8988T (cell line): ENCODE data around the gene BOC.

Experiments used
- DNase-seq: peaks from one replicate; pipeline ENCODE4 v3.0.0; 2011

Gene BOC

DNA sequence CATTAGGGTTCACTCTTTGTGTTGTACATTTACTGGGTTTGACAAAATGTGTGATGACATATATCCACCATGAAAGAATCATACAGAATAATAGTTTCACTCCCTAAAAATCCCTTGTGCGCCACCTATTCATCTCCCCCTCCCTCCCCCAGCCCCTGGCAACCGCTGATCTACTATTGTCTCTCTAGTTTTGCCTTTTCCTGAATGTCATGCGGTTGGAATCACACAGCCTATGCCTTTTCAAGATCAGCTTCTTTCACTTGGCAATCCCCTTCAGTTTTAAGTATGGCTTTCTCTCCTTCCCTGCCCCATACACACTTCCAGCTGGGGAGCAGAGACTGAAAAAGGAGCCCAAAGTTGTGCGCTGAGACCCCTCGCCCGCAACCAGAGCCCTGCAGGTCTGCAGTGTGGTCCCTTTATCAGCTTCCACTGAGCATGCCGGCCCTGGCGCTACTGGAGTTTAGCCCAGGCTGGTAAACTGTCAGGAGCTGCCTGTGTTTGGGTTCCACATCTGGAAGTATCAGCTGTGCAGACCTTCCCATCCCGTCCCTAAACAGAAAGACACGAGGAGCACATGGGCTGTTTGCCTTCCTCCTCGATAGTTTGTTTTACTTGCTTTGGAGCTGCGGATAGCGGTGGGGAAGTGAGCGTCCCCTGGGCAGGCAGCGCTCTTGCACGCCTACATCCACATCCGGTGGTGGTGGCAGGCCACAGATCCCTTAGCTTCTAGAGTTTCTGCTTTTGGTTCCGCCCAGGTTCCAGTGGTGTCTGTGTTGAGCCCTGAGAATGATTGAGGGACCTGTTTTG, 12.3 kb downstream of the BOC start:
- DNase-seq, result no peak

DNA sequence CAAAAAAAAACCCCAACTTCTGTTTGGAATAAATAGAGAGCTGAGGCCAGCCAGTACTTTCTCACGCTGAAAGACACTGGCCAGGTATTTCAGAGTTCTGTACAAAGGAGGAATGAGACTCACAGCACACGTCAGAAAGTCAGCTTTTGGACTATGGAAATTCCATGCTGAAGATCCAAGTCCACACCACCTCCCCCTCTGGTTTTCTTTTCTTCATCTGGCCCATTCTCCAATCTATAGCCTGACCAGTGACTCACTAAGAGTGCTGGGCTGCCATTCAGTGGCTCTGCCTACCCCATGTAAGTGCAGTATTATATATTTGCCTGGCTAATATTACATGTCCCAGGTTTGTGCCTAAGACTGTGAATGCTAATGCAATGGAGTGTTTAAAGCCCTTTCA, 13.9 kb downstream of the BOC start:
- no peak for DNase-seq

DNA sequence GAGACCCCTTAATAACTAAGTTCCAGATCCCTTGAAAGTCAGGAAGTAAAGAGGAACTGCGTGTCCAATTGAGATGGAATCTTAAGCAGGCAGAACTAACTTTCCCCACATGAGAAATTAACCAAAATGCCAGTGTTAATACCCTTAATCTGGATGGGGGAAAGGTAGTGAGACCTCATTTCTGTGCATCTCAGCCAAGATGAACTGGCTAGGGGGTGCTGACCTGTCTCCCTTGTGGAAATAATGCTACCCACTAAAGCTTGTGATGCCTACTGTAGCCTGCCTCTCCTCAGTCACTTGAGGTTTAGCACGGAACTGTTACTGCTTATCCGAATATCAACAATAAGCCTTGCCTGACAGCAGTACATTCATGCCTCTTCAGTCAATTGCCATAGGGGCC, 15.1 kb downstream of the BOC start:
- DNase-seq, result no peak

DNA sequence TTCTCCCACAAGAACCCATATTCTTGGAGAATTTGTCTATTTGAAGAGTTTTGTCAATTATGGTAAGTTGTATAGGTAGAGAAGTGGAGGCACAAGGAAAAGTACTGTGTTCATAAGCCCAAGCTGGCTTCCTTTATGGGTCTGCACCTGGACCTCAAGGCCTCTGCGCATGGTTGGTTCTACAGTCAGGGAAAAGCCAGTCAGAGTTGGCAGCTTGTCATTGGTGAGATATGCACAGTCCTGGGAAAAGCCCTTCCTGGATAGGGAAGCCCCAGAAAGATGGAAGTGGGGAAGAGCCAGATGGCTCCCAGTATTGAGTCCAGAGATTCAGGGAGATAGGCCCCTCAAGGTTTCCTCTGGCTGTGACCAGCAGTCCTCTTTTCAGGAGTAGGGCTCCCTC, 15.8 kb downstream of the BOC start:
- no peak for DNase-seq

DNA sequence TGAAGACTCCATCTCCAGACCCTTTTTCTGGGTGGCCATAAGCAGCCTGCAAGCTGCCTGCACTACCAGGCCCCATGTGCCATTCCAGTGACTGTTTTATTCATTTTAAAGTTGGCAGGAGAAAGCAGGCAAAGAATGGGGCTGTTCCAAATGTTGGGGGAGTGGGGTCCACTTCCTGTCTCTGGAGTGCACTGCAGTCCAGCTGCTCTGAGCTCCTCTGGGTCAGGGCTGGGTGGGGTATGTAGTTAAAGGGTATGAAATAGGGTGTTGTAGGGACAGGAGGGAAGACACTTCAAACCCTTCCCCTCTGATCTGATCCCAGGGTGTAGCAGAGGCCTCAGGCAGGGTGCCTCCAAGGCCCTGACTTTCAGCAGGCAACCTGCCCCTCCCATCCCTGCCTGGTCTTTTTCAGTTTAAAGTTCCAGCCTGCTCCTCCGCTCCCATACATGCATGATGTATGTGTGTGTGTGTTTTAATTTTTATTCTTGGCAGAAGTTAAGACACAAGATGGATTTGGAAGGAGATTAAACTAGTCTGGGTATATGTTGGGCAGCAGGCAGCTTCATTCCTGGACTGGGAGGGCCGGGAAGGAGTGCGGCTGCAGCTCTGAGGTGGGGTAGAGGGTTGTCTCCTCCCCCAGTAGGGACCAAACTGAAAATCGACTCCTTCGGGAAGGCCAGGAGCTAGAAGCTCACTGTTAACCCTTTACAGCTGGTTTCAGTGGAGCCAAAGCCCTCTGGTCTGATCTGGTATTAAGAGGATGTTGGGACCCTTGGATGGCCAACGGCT, 17.3 kb downstream of the BOC start:
- no peak for DNase-seq

- no peak for DNase-seq
These were observed 20.0 kb downstream of the BOC start for GRCh38 chr3:113231391-113231790.

DNA sequence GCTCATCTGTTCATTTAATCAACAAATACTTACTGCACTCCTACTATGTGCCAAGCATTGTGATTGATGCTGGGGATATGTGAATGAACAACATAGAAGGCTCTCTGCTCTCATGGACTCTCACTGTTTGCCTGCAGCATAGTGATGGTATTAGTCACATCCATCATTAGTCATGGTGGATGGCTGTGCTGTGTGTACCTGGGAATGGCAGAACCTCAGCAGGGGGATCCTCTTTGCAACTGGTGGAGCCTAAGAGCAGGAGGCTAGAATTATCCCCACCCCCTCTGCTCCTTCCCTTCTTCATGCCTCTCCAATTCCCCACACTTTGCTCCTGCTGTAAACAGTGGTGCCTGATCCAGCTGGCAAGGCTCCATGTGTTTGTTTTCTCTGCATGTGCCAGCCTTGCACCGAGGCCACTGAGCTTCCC, 20.5 kb downstream of the BOC start:
- peak; percentile 69 for DNase-seq

GRCh38 chr3:113232342-113232741, 21.0 kb downstream of the BOC start:
- DNase-seq, result no peak

DNA sequence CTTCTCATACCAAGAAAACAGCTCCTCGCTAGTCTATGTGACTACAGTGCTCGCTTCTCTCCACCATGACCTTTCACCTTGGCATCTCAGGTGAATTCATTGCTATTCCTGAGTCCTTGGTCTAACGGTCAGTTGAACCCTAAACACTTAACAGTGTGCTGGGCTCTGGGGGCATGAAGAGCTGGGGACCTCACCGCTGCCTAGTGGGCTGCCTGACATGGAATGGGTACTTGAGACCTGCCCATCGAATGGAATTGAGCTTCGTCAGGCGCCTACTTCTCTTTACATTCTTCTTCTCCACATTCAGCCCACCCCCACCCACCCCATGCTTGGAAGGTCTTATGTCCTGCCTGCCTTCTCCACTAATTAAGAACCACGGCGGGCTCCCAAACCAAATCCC, 22.1 kb downstream of the BOC start:
- DNase-seq, result no peak

GRCh38 chr3:113234028-113234427, 22.7 kb downstream of the BOC start:
- DNase-seq, result no peak

DNA sequence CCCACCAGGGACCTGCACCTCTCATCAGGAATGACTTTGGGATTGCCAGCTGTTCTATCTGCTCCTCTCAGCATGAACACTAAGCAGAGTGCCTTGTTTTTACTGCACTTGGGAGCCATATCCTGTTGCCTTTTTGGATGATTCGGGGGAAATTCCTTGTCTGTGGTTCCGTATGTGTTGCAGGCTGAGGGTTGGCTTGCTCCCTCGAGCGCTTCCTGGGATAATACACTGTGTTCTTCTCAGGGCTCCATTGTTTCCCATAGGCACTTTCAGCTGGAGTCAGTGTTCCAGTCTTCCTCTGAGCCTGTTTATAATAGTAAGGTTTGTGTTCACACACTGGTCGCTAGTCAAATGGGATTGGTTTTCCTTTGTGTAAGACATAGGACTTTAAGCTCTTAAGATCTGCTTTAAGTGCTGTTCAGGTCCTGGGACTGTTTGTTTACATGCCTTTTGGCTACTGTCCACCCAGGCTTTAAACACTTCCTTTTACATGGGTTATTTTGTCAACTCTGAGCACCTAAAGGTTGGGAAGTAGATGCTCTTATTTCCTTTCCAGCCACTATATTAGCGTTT, 23.4 kb downstream of the BOC start:
- DNase-seq, result no peak

GRCh38 chr3:113238503-113238902, 27.1 kb downstream of the BOC start:
- DNase-seq, result no peak

DNA sequence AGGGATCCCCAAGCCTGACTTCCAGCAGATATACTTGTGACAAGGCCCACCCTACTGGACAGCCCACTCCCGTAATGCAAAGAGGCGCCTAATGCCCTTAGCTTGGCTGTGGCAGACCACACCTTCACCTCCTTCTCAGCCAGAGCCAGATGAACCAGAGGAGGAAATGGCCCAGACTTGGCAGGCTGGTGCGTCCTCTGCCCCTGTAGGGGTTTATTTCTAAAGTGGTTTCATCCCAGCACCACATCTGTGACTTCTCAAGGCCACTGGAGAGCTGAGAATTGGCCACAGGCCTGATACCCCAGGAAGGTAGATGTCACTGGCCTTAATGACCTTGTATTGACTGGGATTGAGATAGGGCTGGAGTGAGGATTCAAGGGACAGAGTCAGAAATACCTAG, 29.5 kb downstream of the BOC start:
- DNase-seq, result no peak

DNA sequence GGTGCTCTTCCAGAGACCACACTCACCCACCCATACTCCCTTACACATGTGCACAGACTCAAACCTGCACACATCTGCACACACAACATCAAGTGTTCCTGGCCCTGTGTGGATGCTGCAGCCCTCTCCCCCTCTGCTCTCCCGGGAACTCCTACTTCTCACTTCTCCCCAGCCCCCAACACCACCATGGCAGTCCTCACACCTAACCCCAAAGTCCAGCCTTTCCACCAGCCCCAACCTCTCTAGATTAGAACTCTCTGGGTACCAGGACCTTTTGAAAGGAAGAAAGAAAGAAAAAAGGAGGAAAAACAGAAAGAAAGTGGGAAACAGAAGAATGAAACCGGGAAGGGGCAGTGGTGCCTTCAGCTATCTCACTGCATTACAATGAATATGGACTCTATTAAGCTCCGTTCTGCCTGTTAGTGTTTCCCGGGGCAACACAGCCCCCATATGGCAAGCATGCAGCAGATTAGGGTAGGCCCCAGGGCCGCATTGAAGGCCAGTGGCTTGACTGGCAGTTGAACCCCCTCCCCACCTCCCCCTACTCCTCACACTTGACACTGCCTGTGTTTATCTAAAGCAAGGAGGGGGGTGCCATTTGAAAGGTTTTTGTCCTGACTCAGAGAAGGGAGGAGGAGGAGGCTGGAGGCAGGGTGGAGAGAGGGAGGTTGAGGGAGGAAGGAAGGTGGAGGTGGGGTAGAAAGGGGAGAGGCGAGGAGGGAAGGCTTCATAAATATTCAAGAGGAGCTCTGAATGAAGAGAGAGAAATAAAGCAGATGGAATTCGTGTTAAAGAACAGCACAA, 30.1 kb downstream of the BOC start:
- no peak for DNase-seq

DNA sequence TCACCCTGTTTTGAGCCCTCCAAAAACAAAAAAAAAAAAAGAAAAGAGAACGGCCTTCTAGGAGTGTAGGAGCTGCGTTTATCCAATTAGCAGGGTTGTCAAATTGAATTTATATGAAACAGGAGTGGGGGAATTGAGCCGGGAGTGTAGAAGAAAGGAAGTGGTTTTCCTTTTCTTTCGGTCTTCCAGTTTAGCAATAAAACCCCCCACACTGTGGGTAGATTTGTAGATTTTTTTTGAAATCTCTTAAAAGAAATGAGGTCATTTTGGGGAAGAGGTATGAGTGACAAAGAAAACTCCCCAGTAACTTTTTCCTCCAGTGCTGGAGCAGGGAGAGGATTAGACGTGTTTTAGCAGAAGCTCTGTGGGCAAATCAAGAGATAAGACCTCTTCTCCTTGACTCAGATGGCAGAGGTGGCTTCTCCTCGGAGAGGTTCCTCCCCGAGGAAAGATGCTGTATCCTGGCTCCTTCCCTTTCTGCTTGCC, 30.8 kb downstream of the BOC start:
- DNase-seq, result no peak

- no peak for DNase-seq
These were observed 31.7 kb downstream of the BOC start for GRCh38 chr3:113243071-113243470.

DNA sequence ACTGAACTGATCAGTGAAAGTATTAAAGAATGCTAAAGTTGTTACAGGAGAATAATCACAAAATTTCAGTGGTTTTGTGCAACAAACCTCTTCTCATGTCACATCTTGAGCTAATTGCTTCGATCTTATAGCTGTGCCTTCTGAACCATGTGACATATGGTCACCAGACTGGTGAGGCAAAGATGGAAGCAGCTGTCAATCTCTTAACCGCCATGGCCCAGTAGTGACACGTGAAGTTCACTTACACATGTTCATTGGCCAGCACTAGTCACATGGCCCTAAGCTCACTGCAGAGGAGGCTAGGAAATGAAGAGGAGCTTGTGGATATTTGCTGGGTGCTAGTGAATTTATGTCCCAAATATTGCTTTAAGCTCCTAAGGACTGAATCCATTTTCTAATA, 32.5 kb downstream of the BOC start:
- DNase-seq, result no peak

DNA sequence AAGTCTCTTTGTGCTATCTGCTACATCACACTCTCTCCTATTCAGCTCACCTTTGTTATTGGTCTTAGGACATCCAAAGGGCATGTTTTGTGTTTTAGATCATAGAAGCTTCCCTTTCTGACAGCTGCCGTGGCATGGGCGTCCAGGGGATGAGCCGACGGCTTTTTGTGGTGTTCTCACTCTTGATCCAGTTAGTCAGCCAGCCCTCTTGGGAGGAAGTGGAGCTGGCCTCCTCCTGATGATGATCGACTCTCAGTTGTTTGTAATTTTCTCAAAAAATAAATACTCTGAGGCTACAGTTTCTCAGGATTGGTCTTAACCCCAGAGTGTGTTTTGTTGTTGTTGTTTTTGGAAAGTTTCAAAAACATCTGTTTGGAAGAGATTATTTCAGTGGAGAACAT, 34.4 kb downstream of the BOC start:
- DNase-seq, result no peak

- no peak for DNase-seq
These were observed 35.7 kb downstream of the BOC start for GRCh38 chr3:113247068-113247467.

GRCh38 chr3:113247675-113248458, 36.5 kb downstream of the BOC start:
- DNase-seq, result no peak

- DNase-seq, result no peak
These were observed 37.8 kb downstream of the BOC start for GRCh38 chr3:113249111-113249510.

DNA sequence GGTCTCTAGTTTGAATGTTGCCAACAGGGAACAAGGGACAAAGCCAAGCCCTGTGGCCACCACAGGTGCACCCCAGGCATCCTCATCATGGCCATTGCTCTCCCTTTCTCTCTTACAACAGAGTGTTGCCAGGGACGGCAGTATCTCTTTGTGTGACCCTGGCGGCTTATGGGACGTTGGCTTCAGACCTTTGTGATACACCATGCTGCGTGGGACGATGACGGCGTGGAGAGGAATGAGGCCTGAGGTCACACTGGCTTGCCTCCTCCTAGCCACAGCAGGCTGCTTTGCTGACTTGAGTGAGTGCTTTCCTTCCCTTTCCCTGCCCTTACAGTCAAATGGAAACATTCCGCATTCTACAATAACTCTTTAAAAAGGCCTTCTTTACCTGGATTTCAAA, 38.2 kb downstream of the BOC start:
- DNase-seq, result no peak
